Measurements from ENCODE around the gene OXCT1.

DNA sequence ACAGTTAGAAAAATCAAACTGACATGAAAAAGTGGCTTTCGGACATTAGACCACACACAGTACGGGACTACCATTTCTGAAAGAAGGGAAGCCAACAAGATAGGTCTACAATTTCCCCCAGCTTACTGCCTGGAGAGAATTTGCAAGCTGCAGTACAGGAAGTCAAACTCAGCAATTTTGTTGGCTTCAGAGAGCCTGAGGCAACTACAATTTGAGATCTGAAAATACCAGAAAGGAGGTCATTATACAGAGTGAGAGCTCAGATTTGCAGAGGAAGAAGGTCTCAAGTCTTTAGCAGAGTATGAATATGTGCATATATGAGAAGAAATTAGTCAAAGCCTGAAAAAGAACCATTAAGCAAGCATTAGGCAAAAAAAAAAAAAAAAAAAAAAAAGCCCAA, 83.0 kb downstream of the OXCT1 start:
- TF ChIP-seq, protein P1, sequence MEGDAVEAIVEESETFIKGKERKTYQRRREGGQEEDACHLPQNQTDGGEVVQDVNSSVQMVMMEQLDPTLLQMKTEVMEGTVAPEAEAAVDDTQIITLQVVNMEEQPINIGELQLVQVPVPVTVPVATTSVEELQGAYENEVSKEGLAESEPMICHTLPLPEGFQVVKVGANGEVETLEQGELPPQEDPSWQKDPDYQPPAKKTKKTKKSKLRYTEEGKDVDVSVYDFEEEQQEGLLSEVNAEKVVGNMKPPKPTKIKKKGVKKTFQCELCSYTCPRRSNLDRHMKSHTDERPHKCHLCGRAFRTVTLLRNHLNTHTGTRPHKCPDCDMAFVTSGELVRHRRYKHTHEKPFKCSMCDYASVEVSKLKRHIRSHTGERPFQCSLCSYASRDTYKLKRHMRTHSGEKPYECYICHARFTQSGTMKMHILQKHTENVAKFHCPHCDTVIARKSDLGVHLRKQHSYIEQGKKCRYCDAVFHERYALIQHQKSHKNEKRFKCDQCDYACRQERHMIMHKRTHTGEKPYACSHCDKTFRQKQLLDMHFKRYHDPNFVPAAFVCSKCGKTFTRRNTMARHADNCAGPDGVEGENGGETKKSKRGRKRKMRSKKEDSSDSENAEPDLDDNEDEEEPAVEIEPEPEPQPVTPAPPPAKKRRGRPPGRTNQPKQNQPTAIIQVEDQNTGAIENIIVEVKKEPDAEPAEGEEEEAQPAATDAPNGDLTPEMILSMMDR (IDR thresholded peaks at IDR 0.05): no peak
- TF ChIP-seq POLR2A (IDR thresholded peaks at IDR 0.05): no peak
